Activated CD4-positive, alpha-beta T cell treated with anti-CD3 and anti-CD28 coated beads, Interleukin-2, amount 10 ng/mL, durations not matched to agents 7 days and 5 days (primary cell): Measurements from ENCODE around the gene CXCR4. TPM values are rescaled to one million over a fixed set of nuclear protein-coding genes. Genes with fewer than 3 reads are reported as not detected.
A peak's percentile ranks its signal among the peaks of the same experiment; 100 is the strongest.

Experiments used
- CTCF ChIA-PET: fragments of 350-600 bp; sonication (Branson Sonifier 250); formaldehyde crosslinking; loops from one replicate; lab custom pipeline; 2021; ENCODE audit warnings: antibody characterized with exemption; lab: Charles Lee
- POLR2A ChIA-PET: fragments of 350-600 bp; sonication (Branson Sonifier 250); formaldehyde crosslinking; loops from one replicate; lab custom pipeline; 2021; ENCODE audit warnings: antibody characterized with exemption; lab: Charles Lee
- DNase-seq: peaks from one replicate; pipeline ENCODE4 v3.0.0-alpha.2; 2020
- H3K27ac Mint-ChIP-seq: one replicate; pipeline ENCODE4 v1.8.0; 2021; ENCODE audit warnings: mild to moderate bottlenecking, moderate library complexity, mixed read lengths
- H3K27me3 Mint-ChIP-seq: one replicate; pipeline ENCODE4 v1.8.0; 2021; ENCODE audit warnings: mixed read lengths
- H3K36me3 Mint-ChIP-seq: one replicate; pipeline ENCODE4 v1.8.0; 2021; ENCODE audit warnings: low read depth, mixed read lengths
- H3K4me1 Mint-ChIP-seq: one replicate; pipeline ENCODE4 v1.8.0; 2021; ENCODE audit warnings: mixed read lengths
- H3K4me3 Mint-ChIP-seq: one replicate; pipeline ENCODE4 v1.8.0; 2021; ENCODE audit warnings: mild to moderate bottlenecking, moderate library complexity, mixed read lengths
- H3K9me3 Mint-ChIP-seq: one replicate; pipeline ENCODE4 v1.8.0; 2021; ENCODE audit warnings: mixed read lengths
- total RNA-seq, 2 experiments: library from RNA; stranded (reverse); gene quantifications; one replicate each; pipeline ENCODE4 v1.2.3, GENCODE V29; 2021

The CXCR4 gene
- total RNA-seq, 2 experiments from 2014 or later = 147 to 169 TPM

DNA sequence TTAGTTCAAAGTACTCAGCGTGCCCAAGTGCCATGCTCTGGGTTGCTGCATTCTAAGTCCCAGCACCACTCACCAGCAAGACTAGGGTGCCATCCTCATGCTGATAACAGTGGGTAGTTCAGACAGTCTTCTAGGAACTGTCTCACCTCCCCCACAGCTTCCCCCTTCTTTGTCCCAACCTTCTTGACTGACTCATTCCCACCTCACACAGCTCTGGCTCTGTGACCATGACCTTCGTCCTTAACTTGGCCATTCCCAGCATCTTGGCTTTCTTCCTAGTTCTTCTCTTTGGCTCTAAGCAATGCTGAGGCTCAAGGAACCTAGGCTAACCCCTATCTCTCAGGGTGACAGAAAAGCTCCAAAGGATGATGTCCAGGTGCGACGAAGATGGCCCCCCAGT, 20.0 kb upstream of the CXCR4 start:
- no peak overlapping the region for H3K4me3 Mint-ChIP-seq
- no peak for DNase-seq
- ChIA-PET POLR2A (no interaction called here), CTCF (interaction anchor here (1.3 kb wide), 1 partner anchor 9 kb away, joined by 3 read pairs; no protein-coding TSS in a partner anchor)
- peaks cover 9% of the 10 kb centered on the region for H3K36me3 Mint-ChIP-seq
- H3K4me1 Mint-ChIP-seq = peaks cover 78% of the 10 kb centered on the region
- H3K9me3 Mint-ChIP-seq = no peaks in the 10 kb centered on the region
- H3K27me3 Mint-ChIP-seq = peaks cover 27% of the 10 kb centered on the region
- no peak overlapping the region for H3K27ac Mint-ChIP-seq

DNA sequence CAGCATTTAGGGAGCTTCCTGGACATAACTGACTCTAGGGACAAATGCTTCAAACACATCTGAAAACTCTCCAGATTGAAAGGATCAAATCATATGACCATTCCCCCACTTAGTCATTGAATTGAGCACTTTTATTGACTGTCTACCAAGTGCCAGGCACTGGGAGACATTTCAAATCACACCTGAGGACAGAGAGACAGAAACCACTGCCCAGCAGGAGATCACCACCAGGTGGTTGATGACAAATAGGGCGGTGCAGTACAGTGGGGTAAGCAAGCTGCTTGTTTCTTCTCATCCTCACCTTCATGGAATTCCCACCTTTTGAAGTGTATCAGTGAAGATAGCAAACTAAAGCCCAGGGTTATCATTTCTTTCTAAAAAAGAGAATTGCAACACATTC, 19.0 kb upstream of the CXCR4 start:
- peaks cover 88% of the 10 kb centered on the region for H3K4me1 Mint-ChIP-seq
- CTCF ChIA-PET = interaction anchor here (1.0 to 1.4 kb wide), 4 partner anchors 11 to 147 kb away, joined by 3 to 5 read pairs (median 4); no protein-coding TSS in a partner anchor
- H3K4me3 Mint-ChIP-seq = no peak overlapping the region
- peaks cover 9% of the 10 kb centered on the region for H3K36me3 Mint-ChIP-seq
- no peaks in the 10 kb centered on the region for H3K9me3 Mint-ChIP-seq
- peaks cover 21% of the 10 kb centered on the region for H3K27me3 Mint-ChIP-seq
- H3K27ac Mint-ChIP-seq = peak overlapping the region; percentile 95
- POLR2A ChIA-PET = no interaction called here
- DNase-seq = no peak

DNA sequence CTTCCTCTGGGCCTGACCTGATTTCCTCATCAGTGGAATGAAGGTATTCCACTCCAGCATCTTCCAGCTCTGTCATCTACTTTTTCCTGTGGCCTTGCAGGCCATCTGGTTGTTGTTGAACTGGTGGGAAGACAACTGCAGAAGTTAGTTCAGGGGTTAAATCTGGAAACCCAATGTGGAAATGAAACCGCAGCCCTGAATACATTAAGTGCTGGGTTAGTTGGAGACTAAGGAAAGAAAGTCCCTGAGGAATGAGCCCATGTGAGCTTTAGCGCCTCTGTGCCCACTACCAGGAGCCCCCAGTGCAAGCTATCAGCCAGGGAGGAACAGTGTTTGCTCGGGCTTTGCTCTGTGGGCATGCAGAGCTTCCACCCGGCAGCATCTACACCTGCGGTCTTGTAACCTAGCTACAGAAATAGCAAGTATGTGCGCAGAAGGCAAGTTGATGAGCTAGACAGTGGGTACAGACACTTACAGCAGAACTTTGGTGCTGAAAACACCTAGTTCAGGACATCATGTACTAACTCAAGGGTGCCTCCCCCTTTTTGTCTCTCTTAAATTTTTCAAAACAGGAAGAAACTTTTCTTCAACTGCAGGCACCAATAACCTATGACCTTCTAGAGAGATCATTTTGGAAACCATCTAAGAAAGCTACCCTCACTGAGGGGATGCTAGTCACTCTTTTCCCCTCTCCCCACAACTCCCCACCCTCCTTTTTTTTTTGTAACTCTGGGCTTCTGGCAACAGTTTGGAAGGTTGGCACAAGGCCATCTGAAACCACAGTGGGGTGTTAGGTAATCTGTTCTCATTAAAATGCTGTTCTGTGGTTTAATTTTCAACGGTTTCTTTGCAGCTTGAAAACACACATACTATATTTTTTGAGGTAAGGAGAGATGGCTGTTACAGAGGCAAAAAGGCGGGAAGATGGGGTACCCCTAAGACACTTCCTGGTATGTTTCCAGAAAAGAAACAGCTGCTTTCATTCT, 18.3 kb upstream of the CXCR4 start:
- Mint-ChIP-seq H3K27me3 (peaks cover 15% of the 10 kb centered on the region), H3K36me3 (peaks cover 9% of the 10 kb centered on the region), H3K27ac (peak overlapping the region; percentile 95), H3K4me3 (peak overlapping the region; percentile 50), H3K9me3 (no peaks in the 10 kb centered on the region), H3K4me1 (peaks cover 91% of the 10 kb centered on the region)
- POLR2A ChIA-PET = interaction anchor here (0.6 kb wide), 1 partner anchor 151 kb away, joined by 5 read pairs; no protein-coding TSS in a partner anchor
- CTCF ChIA-PET = interaction anchor here (0.6 to 2.6 kb wide), 10 partner anchors 8 to 223 kb away, joined by 3 to 10 read pairs (median 3); no protein-coding TSS in a partner anchor
- peak; percentile 85 for DNase-seq

DNA sequence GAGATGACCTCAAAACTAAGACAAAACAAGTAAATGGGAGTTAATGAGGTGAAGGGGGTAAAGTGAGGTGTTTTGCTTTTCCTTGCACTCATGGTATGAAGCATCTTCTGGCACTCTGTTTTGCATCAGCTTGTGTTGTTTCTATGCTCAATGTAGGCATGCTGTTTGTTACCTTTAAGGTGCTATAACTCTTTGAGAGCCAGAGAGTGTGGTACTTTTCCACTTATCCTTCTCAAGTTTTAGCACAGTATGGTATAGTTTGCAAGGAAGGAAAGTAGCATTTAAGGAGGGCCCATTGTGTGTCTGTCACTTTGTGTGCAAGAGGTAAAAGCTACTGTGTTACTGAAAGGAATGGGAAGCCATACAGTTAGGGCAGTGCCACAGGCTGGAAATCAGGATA, 17.5 kb upstream of the CXCR4 start:
- Mint-ChIP-seq H3K4me3 (peak overlapping the region; percentile 50), H3K27ac (peak overlapping the region; percentile 95), H3K36me3 (peaks cover 13% of the 10 kb centered on the region), H3K4me1 (peaks cover 95% of the 10 kb centered on the region), H3K9me3 (no peaks in the 10 kb centered on the region), H3K27me3 (peaks cover 9% of the 10 kb centered on the region)
- ChIA-PET POLR2A (no interaction called here), CTCF (interaction anchor here (1.1 to 2.7 kb wide), 5 partner anchors 9 to 249 kb away, joined by 3 to 10 read pairs (median 5); no protein-coding TSS in a partner anchor)
- DNase-seq = no peak

DNA sequence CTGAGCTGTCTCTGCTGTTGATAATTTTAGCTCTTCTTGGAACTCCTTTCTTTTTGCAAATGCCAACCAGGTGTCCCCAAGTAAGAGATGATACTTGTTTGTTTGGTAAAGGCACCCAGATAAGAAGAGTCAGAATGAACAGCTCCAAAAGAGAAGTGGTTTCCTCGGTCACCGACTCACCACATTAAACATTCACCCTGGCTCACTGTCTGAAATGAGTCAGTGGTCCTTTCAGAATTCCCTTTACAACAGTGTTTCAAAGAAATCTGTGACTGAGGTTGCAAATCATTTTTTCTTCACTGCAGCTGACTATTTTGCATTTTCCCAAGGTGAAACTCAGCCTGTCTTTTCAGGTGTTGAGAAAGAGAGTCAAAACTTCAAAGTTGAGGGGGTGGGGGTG, 16.2 kb upstream of the CXCR4 start:
- Mint-ChIP-seq H3K27me3 (peaks cover 3% of the 10 kb centered on the region), H3K4me3 (peak overlapping the region; percentile 50), H3K27ac (peak overlapping the region; percentile 97), H3K4me1 (peaks cover 96% of the 10 kb centered on the region), H3K9me3 (no peaks in the 10 kb centered on the region), H3K36me3 (peaks cover 13% of the 10 kb centered on the region)
- ChIA-PET POLR2A (no interaction called here), CTCF (interaction anchor here (0.6 to 2.7 kb wide), 6 partner anchors 10 to 251 kb away, joined by 3 to 10 read pairs (median 4); no protein-coding TSS in a partner anchor)
- peak; percentile 80 for DNase-seq

DNA sequence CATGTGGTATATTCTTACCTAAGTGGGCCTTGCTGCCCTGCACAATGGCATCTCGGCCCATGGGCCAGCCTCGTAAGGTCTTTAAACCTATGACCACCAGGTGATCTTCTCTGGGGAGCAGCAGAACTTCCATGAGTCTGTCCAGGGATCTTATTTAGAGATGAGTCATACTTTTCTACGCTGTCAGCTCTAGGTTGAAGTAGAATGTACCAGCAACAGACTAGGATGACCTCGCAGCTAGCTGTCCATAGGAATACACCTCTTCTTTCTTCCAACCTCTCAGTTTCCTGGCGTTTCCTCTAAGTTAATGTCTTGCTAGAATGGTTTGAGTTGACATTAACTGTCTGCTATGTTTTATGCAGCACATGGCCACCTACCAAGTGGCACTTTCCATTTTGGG, 15.6 kb upstream of the CXCR4 start:
- Mint-ChIP-seq H3K27ac (peak overlapping the region; percentile 97), H3K4me3 (peak overlapping the region; percentile 50), H3K4me1 (peaks cover 97% of the 10 kb centered on the region)

DNA sequence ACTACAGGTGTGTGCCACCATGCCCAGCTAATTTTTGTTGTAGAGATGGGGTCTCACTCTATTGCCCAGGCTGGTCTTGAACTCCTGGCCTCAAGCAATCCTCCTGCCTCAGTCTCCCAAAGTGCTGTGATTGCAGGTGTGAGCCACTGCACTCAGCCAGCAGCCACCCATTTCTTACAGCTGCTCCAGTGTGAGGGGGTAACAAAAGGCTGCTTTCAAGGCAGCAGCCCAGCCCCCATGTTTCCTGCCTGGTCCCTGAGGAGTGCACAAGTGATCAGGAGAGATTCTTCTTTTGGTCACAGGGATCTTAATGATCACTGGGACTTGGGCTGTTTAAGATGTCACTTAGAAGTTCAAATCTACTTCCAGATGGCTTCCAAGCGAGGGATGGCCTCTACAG, 15.2 kb upstream of the CXCR4 start:
- H3K36me3 Mint-ChIP-seq = peaks cover 15% of the 10 kb centered on the region
- CTCF ChIA-PET = interaction anchor here (1.2 to 2.7 kb wide), 2 partner anchors 9 to 252 kb away, joined by 3 to 10 read pairs; no protein-coding TSS in a partner anchor
- POLR2A ChIA-PET = no interaction called here
- peaks cover 5% of the 10 kb centered on the region for H3K27me3 Mint-ChIP-seq
- H3K27ac Mint-ChIP-seq = peak overlapping the region; percentile 97
- DNase-seq = no peak
- no peaks in the 10 kb centered on the region for H3K9me3 Mint-ChIP-seq
- peaks cover 97% of the 10 kb centered on the region for H3K4me1 Mint-ChIP-seq
- H3K4me3 Mint-ChIP-seq = peak overlapping the region; percentile 74

More for the DNA sequence above, 15.6 kb upstream of the CXCR4 start:
- Mint-ChIP-seq H3K9me3 (no peaks in the 10 kb centered on the region), H3K27me3 (peaks cover 3% of the 10 kb centered on the region), H3K36me3 (peaks cover 15% of the 10 kb centered on the region)
- DNase-seq = no peak
- POLR2A ChIA-PET = no interaction called here
- CTCF ChIA-PET = interaction anchor here (1.0 to 2.7 kb wide), 3 partner anchors 9 to 251 kb away, joined by 3 to 10 read pairs (median 6); no protein-coding TSS in a partner anchor

DNA sequence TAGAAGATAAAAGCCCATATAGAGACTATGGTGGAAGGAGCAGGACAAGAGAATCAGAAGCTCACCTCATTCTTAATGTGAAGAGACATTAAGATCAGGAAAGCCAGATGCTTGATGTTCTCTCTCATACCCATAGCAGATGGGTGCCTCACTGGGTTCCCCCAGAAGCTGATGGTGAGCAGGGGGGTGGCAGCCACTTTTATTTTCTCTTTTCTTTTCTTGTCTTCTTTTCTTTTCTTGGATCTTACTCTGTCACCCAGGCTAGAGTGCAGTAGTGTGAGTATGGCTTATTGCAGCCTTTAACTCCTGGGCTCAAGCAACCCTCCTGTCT, 14.8 kb upstream of the CXCR4 start:
- H3K27ac Mint-ChIP-seq = peak overlapping the region; percentile 97
- ChIA-PET POLR2A (interaction anchor here (0.8 kb wide), 1 partner anchor 242 kb away, joined by 3 read pairs; no protein-coding TSS in a partner anchor), CTCF (interaction anchor here (1.2 to 2.7 kb wide), 2 partner anchors 9 to 252 kb away, joined by 3 to 10 read pairs; no protein-coding TSS in a partner anchor)
- DNase-seq = no peak
- H3K4me1 Mint-ChIP-seq = peaks cover 95% of the 10 kb centered on the region
- no peaks in the 10 kb centered on the region for H3K9me3 Mint-ChIP-seq
- H3K36me3 Mint-ChIP-seq = peaks cover 15% of the 10 kb centered on the region
- H3K27me3 Mint-ChIP-seq = peaks cover 7% of the 10 kb centered on the region
- peak overlapping the region; percentile 74 for H3K4me3 Mint-ChIP-seq

DNA sequence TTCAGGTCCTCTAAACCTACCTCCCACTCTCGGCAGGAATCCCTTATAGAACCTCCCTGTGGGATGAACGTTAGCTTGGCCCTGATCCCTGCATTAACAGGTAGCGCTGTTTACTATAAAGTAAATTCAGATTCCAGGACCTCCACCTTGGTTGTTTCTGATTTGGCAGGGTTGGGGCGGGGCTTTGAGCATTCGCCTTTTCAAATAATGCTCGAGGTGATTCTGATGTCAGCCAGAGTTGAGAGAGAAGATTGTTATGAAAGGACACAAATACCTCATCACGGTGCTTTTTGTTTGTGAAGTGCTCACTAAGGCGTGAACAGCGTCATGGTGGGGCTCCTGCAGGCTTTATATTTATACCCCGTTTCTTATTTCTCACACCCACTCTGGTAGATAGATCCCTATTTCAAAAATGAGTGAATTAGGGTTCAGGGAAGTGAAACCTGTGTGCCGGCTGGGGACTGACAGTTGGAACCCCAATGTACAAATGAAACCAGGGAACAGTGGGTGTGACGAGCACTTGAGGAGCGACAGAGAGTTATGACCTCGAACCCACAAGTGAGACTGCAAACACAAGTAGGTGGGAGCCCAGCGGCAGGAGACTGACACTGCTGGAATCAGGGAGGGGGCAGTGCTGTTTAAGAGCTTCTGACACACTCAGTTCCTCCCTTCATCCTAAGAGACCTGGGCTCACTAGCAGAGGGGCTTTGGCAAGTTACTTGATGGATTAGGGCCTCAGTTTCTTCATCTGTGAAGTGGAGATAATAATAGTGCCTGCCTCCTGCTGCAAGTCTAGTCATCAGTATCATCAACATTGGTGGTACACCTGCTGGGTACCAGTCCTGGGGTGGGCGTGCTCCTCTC, 14.2 kb upstream of the CXCR4 start:
- CTCF ChIA-PET = interaction anchor here (1.2 kb wide), 2 partner anchors 8 to 39 kb away, joined by 3 read pairs; no protein-coding TSS in a partner anchor
- H3K4me1 Mint-ChIP-seq = peaks cover 95% of the 10 kb centered on the region
- H3K4me3 Mint-ChIP-seq = peak overlapping the region; percentile 74
- DNase-seq = peak; percentile 85
- H3K36me3 Mint-ChIP-seq = peaks cover 13% of the 10 kb centered on the region
- H3K27me3 Mint-ChIP-seq = peaks cover 9% of the 10 kb centered on the region
- H3K27ac Mint-ChIP-seq = peak overlapping the region; percentile 97
- no peaks in the 10 kb centered on the region for H3K9me3 Mint-ChIP-seq
- POLR2A ChIA-PET = interaction anchor here (0.6 to 0.8 kb wide), 2 partner anchors 107 to 242 kb away, joined by 3 to 4 read pairs; no protein-coding TSS in a partner anchor

DNA sequence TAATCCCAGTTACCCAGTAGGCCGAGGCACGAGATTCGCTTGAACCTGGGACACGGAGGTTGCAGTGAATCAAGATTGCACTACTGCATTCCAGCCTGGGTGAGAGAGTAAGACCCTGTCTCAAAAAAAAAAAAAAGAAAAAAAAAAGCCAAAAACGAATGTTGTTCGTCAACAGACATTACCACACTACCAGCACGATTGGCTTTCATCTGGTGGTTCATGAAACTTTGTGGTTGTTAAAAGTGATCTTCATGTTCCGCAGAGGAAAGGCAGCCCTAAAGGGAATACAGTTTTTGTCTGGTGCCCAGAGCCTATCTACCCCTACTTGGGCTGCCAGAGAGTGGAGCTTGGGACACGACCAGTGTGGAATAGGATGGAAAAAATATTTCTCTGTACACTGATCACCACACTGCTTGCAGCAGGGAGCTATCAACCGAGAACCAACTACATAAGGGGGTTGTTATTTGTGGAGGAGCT, 13.6 kb upstream of the CXCR4 start:
- peaks cover 12% of the 10 kb centered on the region for H3K27me3 Mint-ChIP-seq
- peaks cover 13% of the 10 kb centered on the region for H3K36me3 Mint-ChIP-seq
- CTCF ChIA-PET = interaction anchor here (1.0 to 1.2 kb wide), 2 partner anchors 40 to 217 kb away, joined by 3 to 7 read pairs; no protein-coding TSS in a partner anchor
- peaks cover 91% of the 10 kb centered on the region for H3K4me1 Mint-ChIP-seq
- H3K9me3 Mint-ChIP-seq = no peaks in the 10 kb centered on the region
- peak overlapping the region; percentile 97 for H3K27ac Mint-ChIP-seq
- H3K4me3 Mint-ChIP-seq = peak overlapping the region; percentile 74
- DNase-seq = peak; percentile 79
- POLR2A ChIA-PET = interaction anchor here (0.6 kb wide), 1 partner anchor 108 kb away, joined by 4 read pairs; no protein-coding TSS in a partner anchor

DNA sequence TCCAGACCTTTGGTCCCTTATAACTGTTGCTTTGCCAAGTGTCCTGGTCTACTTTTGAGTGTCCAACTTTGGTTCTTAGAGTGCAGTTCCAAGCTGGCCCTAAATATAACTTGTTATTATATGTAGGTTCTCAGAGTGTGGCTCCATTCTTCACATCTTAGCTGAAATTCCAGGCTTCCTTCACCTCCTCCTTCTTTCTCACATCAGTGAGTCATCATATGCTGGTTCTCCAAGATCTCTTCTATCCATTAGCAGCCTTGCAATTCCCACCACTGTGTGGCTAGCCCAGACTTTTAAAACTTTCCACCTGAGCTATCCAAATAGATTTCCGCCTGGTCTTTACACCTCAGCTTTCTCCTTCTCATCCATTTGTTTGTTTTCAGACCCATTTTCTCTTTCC, 12.6 kb upstream of the CXCR4 start:
- H3K4me3 Mint-ChIP-seq = no peak overlapping the region
- peak overlapping the region; percentile 97 for H3K27ac Mint-ChIP-seq
- no peak for DNase-seq
- H3K9me3 Mint-ChIP-seq = no peaks in the 10 kb centered on the region
- peaks cover 13% of the 10 kb centered on the region for H3K36me3 Mint-ChIP-seq
- H3K27me3 Mint-ChIP-seq = peaks cover 13% of the 10 kb centered on the region
- POLR2A ChIA-PET = no interaction called here
- peaks cover 88% of the 10 kb centered on the region for H3K4me1 Mint-ChIP-seq
- CTCF ChIA-PET = interaction anchor here (0.9 to 1.0 kb wide), 2 partner anchors 175 to 216 kb away, joined by 4 to 7 read pairs; no protein-coding TSS in a partner anchor
